ENCODE data around the gene DDAH1. TPM values are rescaled to one million over a fixed set of nuclear protein-coding genes. Genes with fewer than 3 reads are reported as not detected.

DDAH1 gene
- total and polyA plus RNA-seq, 9 donors, result 3.3 to 32.3 (median 11.7) TPM

DNA sequence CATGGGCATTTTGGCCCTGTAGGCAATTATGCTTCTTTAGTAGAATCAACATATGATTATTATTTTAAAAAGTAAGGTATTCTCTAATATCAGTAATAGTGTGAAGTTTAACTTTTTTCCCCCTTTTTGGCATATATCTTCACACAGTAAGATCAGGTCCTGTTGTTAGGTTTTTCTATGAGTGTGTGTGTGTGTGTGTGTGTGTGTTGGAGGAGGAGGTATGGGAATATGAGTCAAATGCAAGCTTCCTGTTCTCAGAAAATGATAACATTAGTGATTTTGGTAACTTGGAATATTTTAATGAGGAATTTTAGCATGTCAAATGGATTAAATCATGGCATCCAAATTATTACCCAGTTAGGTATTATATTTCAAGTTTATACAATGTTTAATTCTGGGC, 122.8 kb downstream of the DDAH1 start:
- H3K4me3 ChIP-seq, result no peak overlapping the region
- no peak overlapping the region for H3K27ac ChIP-seq
- peaks cover 3% of the 10 kb centered on the region for H3K4me1 ChIP-seq (ENCODE audit: insufficient read depth)
- DNase-seq, result no peak
- H3K27me3 ChIP-seq, result no peaks in the 10 kb centered on the region
- intact Hi-C loops (cut with DNase I), result no loop called here
- H3K36me3 ChIP-seq, result no peaks in the 10 kb centered on the region
- no peak for TF ChIP-seq CTCF (IDR thresholded peaks at IDR 0.05)
- no peak for TF ChIP-seq POLR2A (IDR thresholded peaks at IDR 0.05)
- TF ChIP-seq EP300 (IDR thresholded peaks at IDR 0.05), result no peak
- H3K9me3 ChIP-seq, result no peaks in the 10 kb centered on the region

GRCh38 chr1:85340427-85340826, 124.5 kb downstream of the DDAH1 start:
- Histone ChIP-seq H3K36me3 (no peaks in the 10 kb centered on the region), H3K4me1 (ENCODE audit: insufficient read depth) (peaks cover 3% of the 10 kb centered on the region), H3K4me3 (no peak overlapping the region), H3K9me3 (no peaks in the 10 kb centered on the region), H3K27ac (no peak overlapping the region), H3K27me3 (no peaks in the 10 kb centered on the region)
- TF ChIP-seq CTCF (IDR thresholded peaks at IDR 0.05) (no peak), POLR2A (IDR thresholded peaks at IDR 0.05) (no peak)
- DNase-seq, result no peak
- WGBS, 3 donors, result 66 to 78% (median 69%) methylated on average over 3 of the region's 3 CpGs
- intact Hi-C loops (cut with DNase I), result no loop called here

DNA sequence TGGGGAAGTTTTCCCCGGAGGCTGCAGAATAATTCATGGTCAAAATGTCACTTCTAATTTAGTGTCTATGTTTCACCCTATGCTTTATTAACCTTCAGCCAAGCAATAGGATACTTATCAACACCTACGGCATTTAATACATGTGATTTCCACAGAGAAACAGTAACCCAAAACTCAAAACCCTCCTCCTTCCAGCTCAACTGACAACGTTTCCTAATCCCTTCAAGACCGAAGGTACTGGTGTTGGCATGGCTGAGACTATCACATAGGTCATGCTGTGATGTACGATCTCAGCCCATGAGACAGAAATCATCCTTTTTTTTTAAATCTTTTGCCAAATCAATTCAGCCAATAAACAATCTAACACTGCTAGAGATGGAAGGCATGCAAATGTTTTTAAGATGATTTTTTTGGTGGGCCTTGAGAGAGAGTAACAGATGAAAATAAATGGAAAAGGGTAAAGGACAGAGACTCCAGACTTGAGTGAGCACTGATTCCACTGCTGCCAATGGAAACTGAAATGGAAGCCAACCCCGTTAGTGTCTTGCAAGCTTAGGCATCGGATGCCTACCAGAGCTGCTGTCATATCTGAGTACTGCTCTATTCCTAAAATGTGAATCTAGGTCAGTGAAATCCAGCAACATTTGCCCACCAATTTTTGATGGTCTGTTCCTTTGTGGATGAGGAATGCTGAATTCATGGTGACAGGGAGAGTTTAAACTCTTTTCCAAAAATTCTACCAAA, 125.1 kb downstream of the DDAH1 start:
- Histone ChIP-seq H3K36me3 (no peaks in the 10 kb centered on the region), H3K9me3 (no peaks in the 10 kb centered on the region), H3K4me1 (ENCODE audit: insufficient read depth) (peaks cover 3% of the 10 kb centered on the region), H3K27me3 (no peaks in the 10 kb centered on the region), H3K27ac (no peak overlapping the region), H3K4me3 (no peak overlapping the region)
- intact Hi-C loops (cut with DNase I), result no loop called here
- 69 to 97% (median 84%) methylated on average over 7 of the region's 7 CpGs for WGBS, 3 donors
- DNase-seq, result no peak
- TF ChIP-seq POLR2A (IDR thresholded peaks at IDR 0.05) (no peak), EP300 (IDR thresholded peaks at IDR 0.05) (no peak), CTCF (IDR thresholded peaks at IDR 0.05) (no peak)

GRCh38 chr1:85339089-85339488, 125.9 kb downstream of the DDAH1 start:
- no peaks in the 10 kb centered on the region for H3K9me3 ChIP-seq
- intact Hi-C loops (cut with DNase I), result no loop called here
- no peak for TF ChIP-seq CTCF (IDR thresholded peaks at IDR 0.05)
- no peak for TF ChIP-seq EP300 (IDR thresholded peaks at IDR 0.05)
- no peak for TF ChIP-seq POLR2A (IDR thresholded peaks at IDR 0.05)
- peaks cover 3% of the 10 kb centered on the region for H3K4me1 ChIP-seq (ENCODE audit: insufficient read depth)
- H3K27me3 ChIP-seq, result no peaks in the 10 kb centered on the region
- no peaks in the 10 kb centered on the region for H3K36me3 ChIP-seq
- no peak overlapping the region for H3K4me3 ChIP-seq
- no peak for DNase-seq
- no peak overlapping the region for H3K27ac ChIP-seq
- WGBS, 3 donors, result 61 to 81% (median 75%) methylated on average over 5 of the region's 5 CpGs

All from ovary (tissue), 9 donors.